A673 (cell line): Measurements from ENCODE around the gene TMPRSS2. TPM values are rescaled to one million over a fixed set of nuclear protein-coding genes. Genes with fewer than 3 reads are reported as not detected.

Experiments used
- BruUV-seq: library from RNA; stranded (reverse); fragments of 400-500 nt; replicated peaks from 2 replicates; lab custom pipeline; 2021; lab: Mats Ljungman, UMichigan
- CTCF ChIA-PET: fragments of 300-600 bp; sonication (Branson Sonifier 250); formaldehyde crosslinking; loops from one replicate; lab custom pipeline; 2022; ENCODE audit warnings: antibody characterized with exemption; lab: Charles Lee
- POLR2A ChIA-PET: fragments of 300-600 bp; sonication (Branson Sonifier 250); formaldehyde crosslinking; loops from one replicate; lab custom pipeline; 2022; ENCODE audit warnings: antibody characterized with exemption; ENCODE audit not compliant: low non-redundant PET; lab: Charles Lee
- DNase-seq: peaks from one replicate; pipeline ENCODE4 v3.0.0-alpha.2; 2015; ENCODE audit warnings: low spot score
- H3K27ac ChIP-seq: fragments of 200-600 bp; sonication (generic); 2 replicates; pipeline ENCODE4 v1.5.1; 2016; ENCODE audit warnings: mixed run types, low read depth, mild to moderate bottlenecking, mixed read lengths, antibody characterized with exemption, low read length; ENCODE audit not compliant: poor library complexity, severe bottlenecking
- H3K27me3 ChIP-seq: fragments of 200-600 bp; sonication (generic); replicated peaks from 2 replicates; pipeline ENCODE4 v1.6.1; 2017; ENCODE audit warnings: mixed run types, low read depth, mild to moderate bottlenecking, mixed read lengths, antibody characterized with exemption, low read length; ENCODE audit not compliant: insufficient read depth, poor library complexity
- H3K36me3 ChIP-seq: fragments of 200-600 bp; sonication (generic); 2 replicates; pipeline ENCODE4 v1.6.1; 2016; ENCODE audit warnings: mixed run types, mild to moderate bottlenecking, mixed read lengths, antibody characterized with exemption, low read length; ENCODE audit not compliant: insufficient read depth, poor library complexity, severe bottlenecking
- H3K4me1 ChIP-seq: fragments of 200-600 bp; sonication (generic); 2 replicates; pipeline ENCODE4 v1.6.1; 2017; ENCODE audit warnings: mixed run types, mild to moderate bottlenecking, mixed read lengths, antibody characterized with exemption, low read length; ENCODE audit not compliant: insufficient read depth, poor library complexity, severe bottlenecking
- H3K4me3 ChIP-seq: fragments of 200-600 bp; sonication (generic); 2 replicates; pipeline ENCODE4 v1.5.1; 2016; ENCODE audit warnings: low read depth, mixed run types, mild to moderate bottlenecking, mixed read lengths, low read length; ENCODE audit not compliant: poor library complexity, severe bottlenecking
- H3K9me3 ChIP-seq: fragments of 200-600 bp; sonication (generic); 2 replicates; pipeline ENCODE4 v1.6.1; 2016; ENCODE audit warnings: mixed run types, low read depth, mild to moderate bottlenecking, mixed read lengths, antibody characterized with exemption, low read length; ENCODE audit not compliant: poor library complexity, severe bottlenecking
- CTCF ChIP-seq: fragments of 300-800, 200-600 bp; sonication (generic); conservative IDR thresholded peaks from 2 replicates; pipeline ENCODE4 v1.5.1; 2017; ENCODE audit warnings: low read depth, mild to moderate bottlenecking, antibody characterized with exemption, low read length, moderate library complexity, mixed read lengths
- EZH2 ChIP-seq: fragments of 200-600 bp; sonication (generic); IDR thresholded peaks from 2 replicates; pipeline ENCODE4 v1.6.1; 2017; ENCODE audit warnings: borderline replicate concordance, low read depth, mild to moderate bottlenecking, mixed read lengths, antibody characterized with exemption, low read length; ENCODE audit not compliant: poor library complexity, severe bottlenecking
- intact Hi-C: fragments of 100-400 bp; cut with micrococcal nuclease; formaldehyde crosslinking; loops from one replicate; pipeline ENCODE4 v1.10.0; 2022; ENCODE audit not compliant: unreplicated experiment
- total RNA-seq: library from RNA; stranded (reverse); gene quantifications from 2 replicates; pipeline ENCODE4 v1.2.3, GENCODE V29; 2021

Gene TMPRSS2
- total RNA-seq, 1 experiment from 2014 or later = not detected

- TF ChIP-seq CTCF (no peak), EZH2 (no peak)
- no peak for DNase-seq
- intact Hi-C loops = no loop called here
- H3K4me3 ChIP-seq = no peak overlapping the region
- no peaks in the 10 kb centered on the region for H3K27me3 ChIP-seq
- BruUV-seq = no TSS peak
- no peaks in the 10 kb centered on the region for H3K4me1 ChIP-seq
- ChIA-PET POLR2A (no interaction called here), CTCF (no interaction called here)
- no peak overlapping the region for H3K27ac ChIP-seq
- no peaks in the 10 kb centered on the region for H3K36me3 ChIP-seq
- H3K9me3 ChIP-seq = peaks cover 7% of the 10 kb centered on the region
These were observed 72.3 kb downstream of the TMPRSS2 start for GRCh38 chr21:41435706-41436105.

- no peak overlapping the region for H3K27ac ChIP-seq
- peaks cover 7% of the 10 kb centered on the region for H3K9me3 ChIP-seq
- no TSS peak for BruUV-seq
- no peaks in the 10 kb centered on the region for H3K36me3 ChIP-seq
- intact Hi-C loops = no loop called here
- no peak overlapping the region for H3K4me3 ChIP-seq
- TF ChIP-seq EZH2 (no peak), CTCF (no peak)
- no peaks in the 10 kb centered on the region for H3K27me3 ChIP-seq
- H3K4me1 ChIP-seq = no peaks in the 10 kb centered on the region
- POLR2A ChIA-PET = no interaction called here
- CTCF ChIA-PET = no interaction called here
- DNase-seq = no peak
These were observed 74.4 kb downstream of the TMPRSS2 start for GRCh38 chr21:41433566-41433965.

- H3K4me1 ChIP-seq = no peaks in the 10 kb centered on the region
- no peaks in the 10 kb centered on the region for H3K27me3 ChIP-seq
- H3K27ac ChIP-seq = no peak overlapping the region
- no peak for DNase-seq
- POLR2A ChIA-PET = no interaction called here
- CTCF ChIA-PET = no interaction called here
- H3K9me3 ChIP-seq = peaks cover 7% of the 10 kb centered on the region
- no TSS peak for BruUV-seq
- intact Hi-C loops = no loop called here
- H3K36me3 ChIP-seq = no peaks in the 10 kb centered on the region
- TF ChIP-seq EZH2 (no peak), CTCF (no peak)
- no peak overlapping the region for H3K4me3 ChIP-seq
These were observed 75.1 kb downstream of the TMPRSS2 start for GRCh38 chr21:41432562-41433460.
